ENCODE measurements around the gene CACFD1. TPM values are rescaled to one million over a fixed set of nuclear protein-coding genes. Genes with fewer than 3 reads are reported as not detected.
A peak's percentile ranks its signal among the peaks of the same experiment; 100 is the strongest.

Gene CACFD1
- total and polyA plus RNA-seq, 8 donors = 17.7 to 48.4 (median 26.1) TPM

DNA sequence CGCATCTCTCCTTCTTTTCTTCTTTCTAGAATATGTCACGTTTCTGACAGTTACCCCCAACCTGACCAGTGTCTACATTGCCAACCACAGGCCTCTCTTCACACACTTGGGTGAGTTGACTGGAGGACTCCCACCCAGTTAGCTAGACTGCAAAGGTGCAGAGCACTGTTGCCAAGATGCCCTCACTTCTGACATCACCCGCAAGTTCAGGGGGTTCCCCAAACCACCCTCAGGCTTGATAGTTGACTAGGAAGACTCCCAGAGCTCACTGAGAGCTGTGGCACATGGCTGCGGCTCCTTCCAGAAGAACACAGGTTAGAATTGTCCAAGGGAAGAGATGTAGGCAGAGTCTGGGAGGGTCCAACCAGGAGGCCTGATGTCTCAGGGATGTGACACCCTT is 20.4 kb upstream of the CACFD1 start:
- TF ChIP-seq, protein P1, sequence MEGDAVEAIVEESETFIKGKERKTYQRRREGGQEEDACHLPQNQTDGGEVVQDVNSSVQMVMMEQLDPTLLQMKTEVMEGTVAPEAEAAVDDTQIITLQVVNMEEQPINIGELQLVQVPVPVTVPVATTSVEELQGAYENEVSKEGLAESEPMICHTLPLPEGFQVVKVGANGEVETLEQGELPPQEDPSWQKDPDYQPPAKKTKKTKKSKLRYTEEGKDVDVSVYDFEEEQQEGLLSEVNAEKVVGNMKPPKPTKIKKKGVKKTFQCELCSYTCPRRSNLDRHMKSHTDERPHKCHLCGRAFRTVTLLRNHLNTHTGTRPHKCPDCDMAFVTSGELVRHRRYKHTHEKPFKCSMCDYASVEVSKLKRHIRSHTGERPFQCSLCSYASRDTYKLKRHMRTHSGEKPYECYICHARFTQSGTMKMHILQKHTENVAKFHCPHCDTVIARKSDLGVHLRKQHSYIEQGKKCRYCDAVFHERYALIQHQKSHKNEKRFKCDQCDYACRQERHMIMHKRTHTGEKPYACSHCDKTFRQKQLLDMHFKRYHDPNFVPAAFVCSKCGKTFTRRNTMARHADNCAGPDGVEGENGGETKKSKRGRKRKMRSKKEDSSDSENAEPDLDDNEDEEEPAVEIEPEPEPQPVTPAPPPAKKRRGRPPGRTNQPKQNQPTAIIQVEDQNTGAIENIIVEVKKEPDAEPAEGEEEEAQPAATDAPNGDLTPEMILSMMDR (IDR thresholded peaks at IDR 0.05) = no peak
- no peak for ATAC-seq
- H3K27me3 ChIP-seq = no peaks in the 10 kb centered on the region
- H3K4me3 ChIP-seq = no peak overlapping the region
- DNase-seq = no peak
- intact Hi-C loops (cut with DNase I) = no loop called here
- no peaks in the 10 kb centered on the region for H3K36me3 ChIP-seq
- no peaks in the 10 kb centered on the region for H3K9me3 ChIP-seq
- H3K27ac ChIP-seq = no peak overlapping the region
- no peaks in the 10 kb centered on the region for H3K4me1 ChIP-seq

DNA sequence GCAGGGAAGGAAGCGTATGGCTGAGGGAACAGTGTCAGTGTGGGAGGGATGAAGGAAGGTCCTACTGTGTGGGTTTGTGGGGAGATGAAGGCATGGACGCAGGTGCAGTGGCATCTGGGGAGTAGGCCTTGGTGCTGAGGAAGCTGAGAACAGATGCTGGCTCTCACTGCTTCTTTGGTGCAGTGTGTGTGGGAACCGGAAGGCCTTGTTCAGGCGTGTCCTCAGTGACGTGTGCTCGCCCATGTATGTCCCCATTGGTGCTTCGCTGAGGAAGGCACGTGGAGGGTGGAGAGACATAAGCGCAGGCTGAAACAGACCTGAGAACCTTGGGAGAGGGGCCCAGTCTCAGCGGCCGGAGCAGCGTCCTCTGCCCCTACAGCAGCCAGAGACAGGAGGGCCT is 18.9 kb upstream of the CACFD1 start:
- DNase-seq = no peak
- no peaks in the 10 kb centered on the region for H3K9me3 ChIP-seq
- no peaks in the 10 kb centered on the region for H3K4me1 ChIP-seq
- ATAC-seq = no peak
- H3K36me3 ChIP-seq = no peaks in the 10 kb centered on the region
- TF ChIP-seq, protein P1 (IDR thresholded peaks at IDR 0.05) = no peak
- no peak overlapping the region for H3K4me3 ChIP-seq
- intact Hi-C loops (cut with DNase I) = no loop called here
- H3K27ac ChIP-seq = no peak overlapping the region
- no peaks in the 10 kb centered on the region for H3K27me3 ChIP-seq

DNA sequence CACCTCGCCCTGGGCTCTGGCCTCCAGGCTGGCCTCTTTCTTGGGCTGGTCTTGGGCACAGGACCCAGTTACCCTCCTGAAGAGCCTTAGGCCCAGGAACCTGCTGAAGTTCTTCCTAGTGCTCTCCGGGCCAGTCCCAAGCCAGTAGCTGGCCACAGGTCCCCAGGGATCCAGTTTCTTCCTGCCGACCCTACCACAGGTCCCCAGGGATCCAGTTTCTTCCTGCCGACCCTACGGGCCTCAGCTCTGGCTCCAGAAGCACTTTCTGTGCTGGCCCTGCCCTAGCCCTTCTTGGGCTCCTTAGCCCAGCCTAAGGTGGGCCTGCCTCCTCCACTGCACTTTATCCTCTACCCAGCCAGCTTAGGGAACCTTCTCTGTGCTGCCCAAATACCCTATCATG is 18.2 kb upstream of the CACFD1 start:
- Histone ChIP-seq H3K4me3 (no peak overlapping the region), H3K9me3 (no peaks in the 10 kb centered on the region), H3K4me1 (no peaks in the 10 kb centered on the region), H3K27me3 (no peaks in the 10 kb centered on the region), H3K36me3 (no peaks in the 10 kb centered on the region), H3K27ac (no peak overlapping the region)
- intact Hi-C loops (cut with DNase I) = no loop called here
- TF ChIP-seq, protein P1 (IDR thresholded peaks at IDR 0.05) = no peak
- DNase-seq (no peak), ATAC-seq (no peak)

DNA sequence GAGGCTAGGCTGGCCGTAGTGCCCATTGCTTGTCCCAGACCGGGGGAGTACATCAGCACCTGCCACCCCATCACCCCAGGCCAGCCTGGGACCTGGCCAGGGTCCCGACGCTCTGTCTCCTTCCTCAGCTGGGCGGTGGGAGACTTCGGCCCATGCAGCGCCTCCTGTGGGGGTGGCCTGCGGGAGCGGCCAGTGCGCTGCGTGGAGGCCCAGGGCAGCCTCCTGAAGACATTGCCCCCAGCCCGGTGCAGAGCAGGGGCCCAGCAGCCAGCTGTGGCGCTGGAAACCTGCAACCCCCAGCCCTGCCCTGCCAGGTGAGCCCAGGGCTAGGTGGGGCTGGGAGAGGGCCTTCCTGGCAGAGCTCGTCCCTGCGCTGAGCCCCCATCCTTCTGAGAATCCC is 16.5 kb upstream of the CACFD1 start:
- no peaks in the 10 kb centered on the region for H3K9me3 ChIP-seq
- no peaks in the 10 kb centered on the region for H3K27me3 ChIP-seq
- H3K4me1 ChIP-seq = no peaks in the 10 kb centered on the region
- no peak for ATAC-seq
- no peaks in the 10 kb centered on the region for H3K36me3 ChIP-seq
- intact Hi-C loops (cut with DNase I) = no loop called here
- no peak overlapping the region for H3K4me3 ChIP-seq
- TF ChIP-seq, protein P1 (IDR thresholded peaks at IDR 0.05) = no peak
- no peak for DNase-seq
- H3K27ac ChIP-seq = no peak overlapping the region

DNA sequence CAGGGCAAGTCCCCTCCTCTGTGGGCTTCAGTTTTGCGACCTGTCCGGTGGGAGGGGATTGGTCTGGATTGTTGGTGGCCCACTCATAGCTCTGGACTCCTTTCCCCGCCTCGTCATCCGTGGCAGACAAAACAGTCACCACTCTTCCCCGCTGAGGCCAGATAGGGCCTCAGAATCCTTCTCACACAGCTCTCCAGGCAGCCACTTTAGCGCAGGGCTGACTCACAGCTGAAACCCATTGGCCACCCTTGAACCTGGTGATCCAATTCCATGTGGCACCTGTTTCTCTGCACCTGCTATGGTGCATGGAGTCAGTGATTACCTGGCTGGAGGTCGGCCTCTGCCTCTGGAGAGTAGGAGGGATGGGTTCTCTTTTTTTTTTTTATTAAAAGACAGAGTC is 15.8 kb upstream of the CACFD1 start:
- Histone ChIP-seq H3K27ac (no peak overlapping the region), H3K4me1 (no peaks in the 10 kb centered on the region), H3K4me3 (no peak overlapping the region), H3K36me3 (no peaks in the 10 kb centered on the region), H3K9me3 (no peaks in the 10 kb centered on the region), H3K27me3 (no peaks in the 10 kb centered on the region)
- peak; percentile 73 for ATAC-seq
- no peak for DNase-seq
- intact Hi-C loops (cut with DNase I) = no loop called here
- TF ChIP-seq, protein P1 (IDR thresholded peaks at IDR 0.05) = no peak
